Choroid plexus epithelial cell (primary cell): Measurements from ENCODE around the gene EIF2S2.

Experiments used
- DNase-seq: peaks from one replicate; pipeline ENCODE4 v3.0.0-alpha.2; 2010; ENCODE audit warnings: low read depth
- H3K4me3 ChIP-seq: 2 replicates; pipeline ENCODE4 v1.5.1; 2011; ENCODE audit warnings: low read depth, mild to moderate bottlenecking, control low read depth, low read length, moderate library complexity
- CTCF ChIP-seq: conservative IDR thresholded peaks from 2 replicates; pipeline ENCODE4 v1.5.1; 2011; ENCODE audit warnings: low read depth, mild to moderate bottlenecking, control low read depth, inconsistent platforms, low read length, moderate library complexity

EIF2S2 gene

GRCh38 chr20:34047010-34047687 lies 64.9 kb downstream of the EIF2S2 start:
- no peak overlapping the region for H3K4me3 ChIP-seq
- no peak for TF ChIP-seq CTCF
- no peak for DNase-seq

GRCh38 chr20:34045930-34046725 lies 65.9 kb downstream of the EIF2S2 start:
- no peak for TF ChIP-seq CTCF
- DNase-seq, result no peak
- no peak overlapping the region for H3K4me3 ChIP-seq

GRCh38 chr20:34045294-34045693 lies 66.7 kb downstream of the EIF2S2 start:
- DNase-seq, result peak; percentile 50
- TF ChIP-seq CTCF, result no peak
- H3K4me3 ChIP-seq, result no peak overlapping the region

- no peak for TF ChIP-seq CTCF
- no peak overlapping the region for H3K4me3 ChIP-seq
- DNase-seq, result peak; percentile 23
Observed at GRCh38 chr20:34043025-34043424, 69.0 kb downstream of the EIF2S2 start.

GRCh38 chr20:34042262-34042661 lies 69.8 kb downstream of the EIF2S2 start:
- TF ChIP-seq CTCF, result no peak
- H3K4me3 ChIP-seq, result no peak overlapping the region
- DNase-seq, result no peak

GRCh38 chr20:34041226-34041625 lies 70.8 kb downstream of the EIF2S2 start:
- no peak for TF ChIP-seq CTCF
- no peak overlapping the region for H3K4me3 ChIP-seq
- DNase-seq, result no peak
